HG03280 (cell line): Measurements from ENCODE around the gene KLHL3.

Experiments used
- ATAC-seq: cut with Tn5 transposase; IDR thresholded peaks from one replicate; pipeline ENCODE4 v1.9.1; 2021; ENCODE audit warnings: mild to moderate bottlenecking, moderate library complexity; ENCODE audit not compliant: unreplicated experiment

KLHL3 gene

DNA sequence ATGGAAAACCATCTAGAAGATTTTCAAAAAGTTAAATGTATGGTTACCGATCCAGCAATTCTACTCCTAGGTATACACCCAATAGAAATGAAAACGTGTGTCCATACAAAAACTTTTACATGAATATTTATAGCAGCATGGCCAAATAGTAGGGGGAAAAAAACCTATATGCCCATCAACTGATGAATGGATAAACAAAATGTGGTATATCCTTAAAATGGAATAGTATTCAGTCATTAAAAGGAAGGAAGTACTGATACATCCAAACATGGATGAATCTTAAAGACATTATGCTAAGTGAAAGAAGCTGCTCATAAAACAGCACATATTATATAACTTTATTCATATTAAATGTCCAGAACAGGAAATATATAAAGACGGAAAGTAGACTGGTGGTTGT, 143.6 kb downstream of the KLHL3 start:
- no peak for ATAC-seq

GRCh38 chr5:137589185-137589584, 146.7 kb downstream of the KLHL3 start:
- no peak for ATAC-seq

- ATAC-seq: no peak
These were observed 148.0 kb downstream of the KLHL3 start for GRCh38 chr5:137587919-137588318.

GRCh38 chr5:137584262-137584661, 151.6 kb downstream of the KLHL3 start:
- ATAC-seq: no peak

- no peak for ATAC-seq
These were observed 152.8 kb downstream of the KLHL3 start for GRCh38 chr5:137583129-137583528.

GRCh38 chr5:137582218-137582617, 153.7 kb downstream of the KLHL3 start:
- no peak for ATAC-seq

GRCh38 chr5:137581776-137582175, 154.1 kb downstream of the KLHL3 start:
- no peak for ATAC-seq

DNA sequence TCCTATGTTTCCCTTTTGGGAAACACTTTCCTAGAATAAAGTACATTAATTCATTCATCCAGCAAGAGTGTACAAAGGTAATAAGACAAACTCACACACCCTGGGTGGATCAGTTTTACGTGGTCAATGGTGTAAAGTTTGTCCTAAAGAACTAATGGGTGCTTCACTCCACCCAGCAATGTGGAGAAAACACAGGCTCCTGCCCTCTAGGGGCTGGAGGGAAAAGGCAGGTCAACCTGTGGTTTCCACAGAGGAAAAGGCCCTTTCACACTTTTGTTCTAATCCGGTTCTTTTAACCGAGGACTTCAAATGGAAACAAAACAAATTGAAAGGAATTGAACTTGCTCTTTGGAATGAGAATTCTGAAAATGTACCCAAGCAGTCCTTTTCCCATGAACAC, 155.9 kb downstream of the KLHL3 start:
- no peak for ATAC-seq

DNA sequence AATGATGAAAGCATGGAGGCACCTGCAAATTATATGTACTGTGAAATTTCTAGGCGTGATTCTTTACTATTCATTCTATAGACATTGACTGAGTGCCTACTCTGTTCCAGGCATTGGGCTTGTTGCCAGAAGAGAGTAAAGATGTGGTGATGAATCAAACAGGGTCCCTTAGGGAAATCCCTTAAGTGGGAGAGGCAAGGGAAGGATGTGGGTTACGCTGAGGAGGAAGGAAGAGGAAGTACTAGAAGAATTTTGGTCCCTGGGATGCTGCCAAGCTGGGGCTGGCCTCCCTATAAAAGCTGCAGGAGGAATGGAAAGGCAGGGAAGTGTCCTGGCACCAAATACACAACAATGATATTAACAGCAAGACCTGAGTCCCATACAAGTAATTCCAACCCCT, 160.0 kb downstream of the KLHL3 start:
- no peak for ATAC-seq

- ATAC-seq: no peak
These were observed 160.7 kb downstream of the KLHL3 start for GRCh38 chr5:137575211-137575610.

DNA sequence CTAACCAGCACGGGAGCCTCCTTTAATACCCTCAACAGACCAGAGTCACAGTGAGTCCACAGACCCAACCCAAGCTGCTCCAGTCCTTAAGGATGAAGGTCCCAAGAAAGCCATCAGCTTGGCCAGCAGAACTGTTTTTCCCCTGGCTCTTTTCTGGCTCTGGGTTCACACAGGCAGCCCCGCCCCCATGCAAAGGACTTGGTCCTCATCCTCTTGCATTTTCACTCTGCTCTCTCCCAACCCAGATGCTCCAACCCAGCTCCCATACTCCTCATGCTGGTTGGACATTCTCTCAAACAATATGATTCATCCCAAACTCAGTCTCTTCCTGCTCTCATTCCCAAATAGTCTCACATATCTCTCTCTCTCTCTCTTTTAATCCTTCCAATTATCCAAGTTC, 162.5 kb downstream of the KLHL3 start:
- no peak for ATAC-seq

DNA sequence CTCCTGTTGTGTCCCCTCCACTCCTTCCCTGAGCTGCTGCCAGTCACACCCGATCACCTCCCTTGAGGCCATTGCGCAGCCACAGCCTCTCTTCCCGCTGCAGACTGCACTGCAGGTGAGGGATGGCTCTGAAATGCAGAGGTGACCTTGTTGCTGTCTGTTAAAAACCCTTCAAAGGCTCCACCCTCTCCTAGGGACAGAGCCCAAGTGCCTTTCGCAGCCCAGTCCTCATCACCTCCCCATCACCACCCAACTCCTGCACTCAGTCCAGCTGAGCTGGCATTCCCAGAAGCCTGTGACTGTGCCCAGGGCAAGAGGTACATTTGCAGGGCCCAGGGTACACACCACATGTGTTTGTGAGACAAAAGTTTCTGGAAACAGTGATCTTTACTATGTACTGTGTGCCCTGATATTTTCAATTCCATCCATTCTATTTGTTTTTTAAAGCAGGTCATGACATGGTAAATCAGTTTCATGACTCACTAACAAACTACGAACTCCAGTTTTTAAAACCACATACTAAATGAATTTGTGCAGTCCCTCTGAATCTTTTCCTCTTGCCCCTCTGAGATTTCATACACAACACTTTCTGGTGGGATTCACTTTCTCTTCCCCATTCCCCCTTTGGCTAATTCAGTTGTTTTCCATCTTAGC, 163.7 kb downstream of the KLHL3 start:
- no peak for ATAC-seq

GRCh38 chr5:137570070-137570469, 165.8 kb downstream of the KLHL3 start:
- ATAC-seq: no peak
